MM.1S (cell line): Measurements from ENCODE around the gene APOM.

Source experiments
- EZH2 ChIP-seq: fragments of 300-600 bp; sonication (generic); optimal IDR thresholded peaks from 2 replicates; pipeline ENCODE3; 2017; ENCODE audit warnings: low read depth, mild to moderate bottlenecking, antibody characterized with exemption, low read length, mixed read lengths
- TF ChIP-seq, protein P1 (sequence below): fragments of 300-600 bp; sonication (generic); IDR thresholded peaks from 2 replicates; pipeline ENCODE4 v1.5.1; 2016; ENCODE audit warnings: antibody characterized with exemption, low read length, mixed read lengths

DNA sequence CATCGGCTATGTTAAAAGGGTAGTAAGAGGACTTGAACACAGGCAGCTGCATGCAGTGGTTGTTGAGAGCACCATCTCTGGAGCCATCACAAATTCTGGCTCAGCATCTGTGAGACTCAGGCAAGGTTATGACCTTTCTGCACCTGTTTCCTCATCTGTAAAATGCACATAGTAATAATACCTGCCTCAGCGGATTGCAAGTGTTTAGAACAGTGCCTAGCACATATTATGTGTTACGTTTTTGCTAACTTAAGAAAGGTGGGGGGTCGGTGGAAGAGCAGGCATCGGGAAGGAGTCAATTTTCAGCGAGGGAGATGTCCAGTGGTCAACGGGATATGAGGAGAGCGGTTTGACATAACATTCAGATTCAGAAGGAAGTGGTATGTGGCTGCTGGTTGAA, 22.3 kb downstream of the APOM start:
- TF ChIP-seq, protein P1, sequence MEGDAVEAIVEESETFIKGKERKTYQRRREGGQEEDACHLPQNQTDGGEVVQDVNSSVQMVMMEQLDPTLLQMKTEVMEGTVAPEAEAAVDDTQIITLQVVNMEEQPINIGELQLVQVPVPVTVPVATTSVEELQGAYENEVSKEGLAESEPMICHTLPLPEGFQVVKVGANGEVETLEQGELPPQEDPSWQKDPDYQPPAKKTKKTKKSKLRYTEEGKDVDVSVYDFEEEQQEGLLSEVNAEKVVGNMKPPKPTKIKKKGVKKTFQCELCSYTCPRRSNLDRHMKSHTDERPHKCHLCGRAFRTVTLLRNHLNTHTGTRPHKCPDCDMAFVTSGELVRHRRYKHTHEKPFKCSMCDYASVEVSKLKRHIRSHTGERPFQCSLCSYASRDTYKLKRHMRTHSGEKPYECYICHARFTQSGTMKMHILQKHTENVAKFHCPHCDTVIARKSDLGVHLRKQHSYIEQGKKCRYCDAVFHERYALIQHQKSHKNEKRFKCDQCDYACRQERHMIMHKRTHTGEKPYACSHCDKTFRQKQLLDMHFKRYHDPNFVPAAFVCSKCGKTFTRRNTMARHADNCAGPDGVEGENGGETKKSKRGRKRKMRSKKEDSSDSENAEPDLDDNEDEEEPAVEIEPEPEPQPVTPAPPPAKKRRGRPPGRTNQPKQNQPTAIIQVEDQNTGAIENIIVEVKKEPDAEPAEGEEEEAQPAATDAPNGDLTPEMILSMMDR: no peak
- TF ChIP-seq EZH2: no peak
